Body of pancreas (tissue), 4 donors: ENCODE measurements around the gene CRYBA4.

Source experiments
- CTCF ChIP-seq, 7 experiments: fragments of 450-650 bp in 4 of 7; fragments of 200-600 bp in 3 of 7; sonication (generic) in 3 of 7; IDR thresholded peaks; one replicate each; pipeline ENCODE4 v1.5.1; 2016 to 2019; ENCODE audit warnings: antibody characterized with exemption in 7 of 7
- POLR2A ChIP-seq, 3 donors: fragments of 450-650 bp; IDR thresholded peaks; one replicate each; pipeline ENCODE4 v1.6.1; 2016; ENCODE audit warnings: antibody characterized with exemption in 3 of 3, mild to moderate bottlenecking in 2 of 3

GRCh38 chr22:26660961-26661578 is 39.3 kb downstream of the CRYBA4 start:
- no peak for TF ChIP-seq CTCF (IDR thresholded peaks at IDR 0.05)
- no peak for TF ChIP-seq POLR2A (IDR thresholded peaks at IDR 0.05)
